GM12873 (cell line): ENCODE data around the gene RRAD.

Experiments
- TF ChIP-seq, protein P1 (sequence below): IDR thresholded peaks from 2 replicates; pipeline ENCODE4 v1.5.1; 2012; ENCODE audit warnings: low read depth, mild to moderate bottlenecking, moderate library complexity, low read length, control low read depth; ENCODE audit not compliant: insufficient read depth; ENCODE audit errors: missing control alignments

The RRAD gene

DNA sequence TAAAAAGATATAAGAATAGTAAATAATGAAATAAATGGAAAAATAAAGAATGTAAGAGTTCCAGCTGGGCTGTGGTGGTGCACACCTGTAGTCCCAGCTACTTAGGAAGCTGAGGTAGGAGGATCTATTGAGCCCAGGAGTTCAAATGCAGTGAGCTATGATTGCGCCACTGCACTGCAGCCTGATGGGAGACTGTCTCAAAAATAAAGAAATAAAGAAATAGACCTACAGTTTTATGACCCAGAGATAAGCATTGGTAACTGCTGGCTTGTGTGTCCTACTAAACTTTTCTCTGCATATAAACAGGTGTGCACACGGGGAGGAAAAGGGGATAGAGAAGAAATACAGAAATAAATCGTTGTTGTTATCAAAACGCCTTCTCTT lies 52.8 kb downstream of the RRAD start:
- TF ChIP-seq, protein P1, sequence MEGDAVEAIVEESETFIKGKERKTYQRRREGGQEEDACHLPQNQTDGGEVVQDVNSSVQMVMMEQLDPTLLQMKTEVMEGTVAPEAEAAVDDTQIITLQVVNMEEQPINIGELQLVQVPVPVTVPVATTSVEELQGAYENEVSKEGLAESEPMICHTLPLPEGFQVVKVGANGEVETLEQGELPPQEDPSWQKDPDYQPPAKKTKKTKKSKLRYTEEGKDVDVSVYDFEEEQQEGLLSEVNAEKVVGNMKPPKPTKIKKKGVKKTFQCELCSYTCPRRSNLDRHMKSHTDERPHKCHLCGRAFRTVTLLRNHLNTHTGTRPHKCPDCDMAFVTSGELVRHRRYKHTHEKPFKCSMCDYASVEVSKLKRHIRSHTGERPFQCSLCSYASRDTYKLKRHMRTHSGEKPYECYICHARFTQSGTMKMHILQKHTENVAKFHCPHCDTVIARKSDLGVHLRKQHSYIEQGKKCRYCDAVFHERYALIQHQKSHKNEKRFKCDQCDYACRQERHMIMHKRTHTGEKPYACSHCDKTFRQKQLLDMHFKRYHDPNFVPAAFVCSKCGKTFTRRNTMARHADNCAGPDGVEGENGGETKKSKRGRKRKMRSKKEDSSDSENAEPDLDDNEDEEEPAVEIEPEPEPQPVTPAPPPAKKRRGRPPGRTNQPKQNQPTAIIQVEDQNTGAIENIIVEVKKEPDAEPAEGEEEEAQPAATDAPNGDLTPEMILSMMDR = no peak

DNA sequence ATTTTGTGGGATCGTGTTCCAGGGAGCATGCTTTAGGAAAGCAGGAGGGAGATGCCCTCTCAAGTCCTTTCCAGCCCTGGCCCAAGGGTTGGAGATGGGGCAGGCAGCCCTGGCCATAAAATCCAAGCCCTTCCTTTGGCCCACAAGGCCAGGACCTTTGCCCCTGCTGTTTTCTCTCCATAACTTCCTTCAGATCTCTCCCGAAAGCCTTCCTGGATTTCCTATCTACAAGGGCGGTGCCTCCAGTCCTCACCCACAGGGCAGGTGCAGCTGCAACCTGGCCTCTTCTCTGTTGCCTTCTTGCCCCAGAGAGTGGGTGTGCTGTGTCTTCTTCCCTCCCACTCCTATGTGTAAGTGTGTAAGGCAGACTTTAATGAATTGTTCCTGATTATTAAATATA lies 53.5 kb downstream of the RRAD start:
- TF ChIP-seq, protein P1 = no peak
